HL-60 (cell line): ENCODE results near the gene BRME1.

Experiments used
- DNase-seq, 2 experiments: peaks; one replicate each; pipeline ENCODE4 v3.0.0-alpha.2; 2010 to 2020; ENCODE audit warnings: low read depth in 1 of 2, low spot score in 1 of 2
- H3K27ac ChIP-seq: fragments of 250-450 bp; sonication (Bioruptor Pico); replicated peaks from 2 replicates; pipeline ENCODE4 v1.5.1; 2020; ENCODE audit warnings: mild to moderate bottlenecking, moderate library complexity
- H3K27me3 ChIP-seq: fragments of 250-450 bp; sonication (Bioruptor Pico); 2 replicates; pipeline ENCODE4 v1.5.1; 2021; ENCODE audit warnings: mild to moderate bottlenecking, moderate library complexity; ENCODE audit not compliant: insufficient read depth, poor library complexity, severe bottlenecking
- H3K4me3 ChIP-seq: replicated peaks from 2 replicates; pipeline ENCODE4 v1.5.1; 2011; ENCODE audit warnings: mild to moderate bottlenecking, control low read depth, low read length; ENCODE audit not compliant: insufficient read depth
- GABPA ChIP-seq: IDR thresholded peaks from 2 replicates; pipeline ENCODE4 v1.6.1; 2012; ENCODE audit warnings: low read depth
- POLR2AphosphoS5 ChIP-seq: IDR thresholded peaks from 2 replicates; pipeline ENCODE4 v1.6.1; 2012; ENCODE audit warnings: low read depth
- SPI1 ChIP-seq: IDR thresholded peaks from 2 replicates; pipeline ENCODE4 v1.6.1; 2012; ENCODE audit warnings: low read depth, mild to moderate bottlenecking, borderline replicate concordance
- TF ChIP-seq, protein P1 (sequence below): IDR thresholded peaks from 2 replicates; pipeline ENCODE4 v1.6.1; 2012; ENCODE audit warnings: low read depth; ENCODE audit not compliant: insufficient replicate concordance
- TF ChIP-seq, protein P2 (sequence below): IDR thresholded peaks from one replicate; pipeline ENCODE4 v1.5.1; 2011; ENCODE audit warnings: low read length, control low read depth, inconsistent platforms; ENCODE audit not compliant: insufficient read depth

The BRME1 gene

GRCh38 chr19:13838435-13839129, 67.3 kb downstream of the BRME1 start:
- Histone ChIP-seq H3K4me3 (peak overlapping the region; percentile 82), H3K27me3 (no peaks in the 10 kb centered on the region), H3K27ac (peak overlapping the region; percentile 98)
- DNase-seq: no peak
- TF ChIP-seq SPI1: no peak
- TF ChIP-seq, protein P1, sequence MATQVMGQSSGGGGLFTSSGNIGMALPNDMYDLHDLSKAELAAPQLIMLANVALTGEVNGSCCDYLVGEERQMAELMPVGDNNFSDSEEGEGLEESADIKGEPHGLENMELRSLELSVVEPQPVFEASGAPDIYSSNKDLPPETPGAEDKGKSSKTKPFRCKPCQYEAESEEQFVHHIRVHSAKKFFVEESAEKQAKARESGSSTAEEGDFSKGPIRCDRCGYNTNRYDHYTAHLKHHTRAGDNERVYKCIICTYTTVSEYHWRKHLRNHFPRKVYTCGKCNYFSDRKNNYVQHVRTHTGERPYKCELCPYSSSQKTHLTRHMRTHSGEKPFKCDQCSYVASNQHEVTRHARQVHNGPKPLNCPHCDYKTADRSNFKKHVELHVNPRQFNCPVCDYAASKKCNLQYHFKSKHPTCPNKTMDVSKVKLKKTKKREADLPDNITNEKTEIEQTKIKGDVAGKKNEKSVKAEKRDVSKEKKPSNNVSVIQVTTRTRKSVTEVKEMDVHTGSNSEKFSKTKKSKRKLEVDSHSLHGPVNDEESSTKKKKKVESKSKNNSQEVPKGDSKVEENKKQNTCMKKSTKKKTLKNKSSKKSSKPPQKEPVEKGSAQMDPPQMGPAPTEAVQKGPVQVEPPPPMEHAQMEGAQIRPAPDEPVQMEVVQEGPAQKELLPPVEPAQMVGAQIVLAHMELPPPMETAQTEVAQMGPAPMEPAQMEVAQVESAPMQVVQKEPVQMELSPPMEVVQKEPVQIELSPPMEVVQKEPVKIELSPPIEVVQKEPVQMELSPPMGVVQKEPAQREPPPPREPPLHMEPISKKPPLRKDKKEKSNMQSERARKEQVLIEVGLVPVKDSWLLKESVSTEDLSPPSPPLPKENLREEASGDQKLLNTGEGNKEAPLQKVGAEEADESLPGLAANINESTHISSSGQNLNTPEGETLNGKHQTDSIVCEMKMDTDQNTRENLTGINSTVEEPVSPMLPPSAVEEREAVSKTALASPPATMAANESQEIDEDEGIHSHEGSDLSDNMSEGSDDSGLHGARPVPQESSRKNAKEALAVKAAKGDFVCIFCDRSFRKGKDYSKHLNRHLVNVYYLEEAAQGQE: peak; percentile 52

DNA sequence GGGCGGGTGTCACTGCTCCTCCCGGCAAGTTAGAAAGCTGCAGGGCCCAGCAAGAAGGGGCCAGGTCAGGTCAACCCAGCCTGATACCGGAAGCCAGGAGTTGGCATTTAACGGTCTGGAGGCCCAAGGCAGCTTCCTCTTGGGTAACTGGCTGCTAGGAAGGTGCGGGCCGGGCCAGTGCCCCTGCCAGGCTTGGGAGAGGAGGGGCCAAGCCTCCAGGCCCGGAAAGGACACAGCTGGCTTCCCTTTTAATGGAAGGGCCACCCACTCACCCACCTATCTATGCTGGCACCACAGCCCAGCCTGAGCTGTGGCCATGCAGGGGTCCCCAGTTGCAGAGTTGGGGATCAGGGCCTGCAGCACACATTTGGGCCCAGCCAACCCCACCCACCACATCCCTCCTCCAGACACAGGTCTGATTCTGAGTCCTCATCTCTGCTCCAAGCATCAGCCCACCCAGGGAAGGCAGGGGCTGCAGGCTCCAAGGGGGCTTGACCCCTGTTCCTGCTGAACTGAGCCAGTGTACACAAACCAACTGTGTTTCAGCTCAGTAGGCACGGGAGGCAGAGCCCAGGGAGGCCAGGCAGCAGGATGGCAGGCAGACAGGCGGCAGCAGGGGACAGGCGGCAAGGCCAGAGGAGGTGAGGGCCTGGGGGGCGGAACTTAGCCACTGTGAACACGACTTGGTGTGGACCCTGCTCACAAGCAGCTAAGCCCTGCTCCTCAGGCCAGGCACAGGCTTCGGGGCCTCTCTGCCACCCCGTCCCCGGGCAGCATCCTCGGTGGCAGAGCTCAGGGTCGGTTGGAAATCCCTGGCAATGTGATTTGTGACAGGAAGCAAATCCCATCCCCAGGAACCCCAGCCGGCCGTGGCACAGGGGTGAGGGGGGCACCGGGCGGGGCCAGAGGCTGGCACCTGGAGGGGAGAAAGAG, 69.9 kb downstream of the BRME1 start:
- Histone ChIP-seq H3K27ac (peak overlapping the region; percentile 98), H3K27me3 (no peaks in the 10 kb centered on the region), H3K4me3 (peak overlapping the region; percentile 9; the same call in 1 of the 2 replicates)
- DNase-seq: peak; percentile 96 to 98
- TF ChIP-seq SPI1 (peak; percentile 64; the same call in 1 of the 2 replicates), POLR2AphosphoS5 (peak; percentile 87), GABPA (peak; percentile 61)
- TF ChIP-seq, protein P2, sequence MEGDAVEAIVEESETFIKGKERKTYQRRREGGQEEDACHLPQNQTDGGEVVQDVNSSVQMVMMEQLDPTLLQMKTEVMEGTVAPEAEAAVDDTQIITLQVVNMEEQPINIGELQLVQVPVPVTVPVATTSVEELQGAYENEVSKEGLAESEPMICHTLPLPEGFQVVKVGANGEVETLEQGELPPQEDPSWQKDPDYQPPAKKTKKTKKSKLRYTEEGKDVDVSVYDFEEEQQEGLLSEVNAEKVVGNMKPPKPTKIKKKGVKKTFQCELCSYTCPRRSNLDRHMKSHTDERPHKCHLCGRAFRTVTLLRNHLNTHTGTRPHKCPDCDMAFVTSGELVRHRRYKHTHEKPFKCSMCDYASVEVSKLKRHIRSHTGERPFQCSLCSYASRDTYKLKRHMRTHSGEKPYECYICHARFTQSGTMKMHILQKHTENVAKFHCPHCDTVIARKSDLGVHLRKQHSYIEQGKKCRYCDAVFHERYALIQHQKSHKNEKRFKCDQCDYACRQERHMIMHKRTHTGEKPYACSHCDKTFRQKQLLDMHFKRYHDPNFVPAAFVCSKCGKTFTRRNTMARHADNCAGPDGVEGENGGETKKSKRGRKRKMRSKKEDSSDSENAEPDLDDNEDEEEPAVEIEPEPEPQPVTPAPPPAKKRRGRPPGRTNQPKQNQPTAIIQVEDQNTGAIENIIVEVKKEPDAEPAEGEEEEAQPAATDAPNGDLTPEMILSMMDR: no peak
- TF ChIP-seq, protein P1: peak; percentile 38

GRCh38 chr19:13834244-13835069, 71.5 kb downstream of the BRME1 start:
- Histone ChIP-seq H3K27ac (peak overlapping the region; percentile 98), H3K27me3 (no peaks in the 10 kb centered on the region), H3K4me3 (no peak overlapping the region)
- no peak for DNase-seq
- TF ChIP-seq, protein P2: no peak
- no peak for TF ChIP-seq SPI1
- no peak; the same call in 1 of the 2 replicates for TF ChIP-seq POLR2AphosphoS5
- TF ChIP-seq, protein P1: no peak
- no peak for TF ChIP-seq GABPA
